ENCODE data around the gene ZCWPW1.
"Not testable (repeated sequence)": the region's sequence is repeated elsewhere in the genome, so short reads cannot be mapped to it uniquely, and the experiment has no call there.

The ZCWPW1 gene

DNA sequence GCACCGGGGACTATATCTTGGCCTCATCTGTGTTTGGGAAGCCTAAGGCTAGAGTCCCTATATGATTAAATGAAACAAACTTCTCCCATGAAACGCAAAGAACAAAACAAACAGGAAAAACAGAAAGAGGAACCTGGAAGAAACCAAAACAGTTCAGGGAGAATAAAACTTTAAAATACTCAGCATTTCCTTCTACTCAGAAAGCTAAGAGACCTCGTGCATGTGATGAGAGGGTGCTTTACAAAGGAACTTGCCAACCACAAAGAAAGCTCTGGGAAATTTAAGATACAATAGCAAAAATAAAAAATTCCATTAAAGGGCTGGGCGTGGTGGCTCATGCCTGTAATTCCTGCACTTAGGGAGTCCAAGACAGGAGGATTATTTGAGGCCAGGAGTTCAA is 48.3 kb downstream of the ZCWPW1 start:
- H3K4me3 ChIP-seq (ENCODE audit: low read depth, low read length): no peak overlapping the region
- TF ChIP-seq, protein P1, sequence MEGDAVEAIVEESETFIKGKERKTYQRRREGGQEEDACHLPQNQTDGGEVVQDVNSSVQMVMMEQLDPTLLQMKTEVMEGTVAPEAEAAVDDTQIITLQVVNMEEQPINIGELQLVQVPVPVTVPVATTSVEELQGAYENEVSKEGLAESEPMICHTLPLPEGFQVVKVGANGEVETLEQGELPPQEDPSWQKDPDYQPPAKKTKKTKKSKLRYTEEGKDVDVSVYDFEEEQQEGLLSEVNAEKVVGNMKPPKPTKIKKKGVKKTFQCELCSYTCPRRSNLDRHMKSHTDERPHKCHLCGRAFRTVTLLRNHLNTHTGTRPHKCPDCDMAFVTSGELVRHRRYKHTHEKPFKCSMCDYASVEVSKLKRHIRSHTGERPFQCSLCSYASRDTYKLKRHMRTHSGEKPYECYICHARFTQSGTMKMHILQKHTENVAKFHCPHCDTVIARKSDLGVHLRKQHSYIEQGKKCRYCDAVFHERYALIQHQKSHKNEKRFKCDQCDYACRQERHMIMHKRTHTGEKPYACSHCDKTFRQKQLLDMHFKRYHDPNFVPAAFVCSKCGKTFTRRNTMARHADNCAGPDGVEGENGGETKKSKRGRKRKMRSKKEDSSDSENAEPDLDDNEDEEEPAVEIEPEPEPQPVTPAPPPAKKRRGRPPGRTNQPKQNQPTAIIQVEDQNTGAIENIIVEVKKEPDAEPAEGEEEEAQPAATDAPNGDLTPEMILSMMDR (IDR thresholded peaks at IDR 0.05; ENCODE audit: low read depth, low read length): no peak

DNA sequence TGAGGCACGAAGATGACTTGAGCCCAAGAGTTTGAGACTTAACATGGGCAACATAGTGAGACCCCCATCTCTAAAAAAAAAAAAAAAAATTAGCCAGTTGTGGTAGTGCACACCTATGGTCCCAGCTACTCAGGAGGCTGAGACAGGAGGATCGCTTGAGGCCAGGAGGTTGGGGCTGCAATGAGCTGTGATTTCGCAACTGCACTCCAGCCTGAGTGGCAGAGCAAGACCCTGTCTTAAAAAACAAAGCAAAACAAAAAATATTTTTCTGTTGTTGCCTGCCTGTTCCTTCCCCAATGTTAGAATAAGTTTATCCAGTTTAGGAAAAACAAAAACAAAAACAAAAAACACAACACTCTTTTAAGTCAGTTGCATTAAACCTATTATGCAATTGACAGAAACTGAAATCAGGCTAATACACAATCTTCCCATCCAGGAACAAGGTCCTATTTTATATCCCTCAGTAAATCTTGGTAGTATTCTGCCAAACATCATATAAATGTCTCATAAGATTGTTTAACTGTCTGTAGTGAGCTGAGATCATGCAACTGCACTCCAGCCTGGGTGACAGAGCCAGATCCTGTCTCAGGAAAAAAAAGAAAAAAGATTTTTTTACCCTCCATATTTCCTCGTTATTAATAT is 50.3 kb downstream of the ZCWPW1 start:
- no peak overlapping the region for H3K4me3 ChIP-seq (ENCODE audit: low read depth, low read length)
- TF ChIP-seq, protein P1 (IDR thresholded peaks at IDR 0.05; ENCODE audit: low read depth, low read length): no peak

DNA sequence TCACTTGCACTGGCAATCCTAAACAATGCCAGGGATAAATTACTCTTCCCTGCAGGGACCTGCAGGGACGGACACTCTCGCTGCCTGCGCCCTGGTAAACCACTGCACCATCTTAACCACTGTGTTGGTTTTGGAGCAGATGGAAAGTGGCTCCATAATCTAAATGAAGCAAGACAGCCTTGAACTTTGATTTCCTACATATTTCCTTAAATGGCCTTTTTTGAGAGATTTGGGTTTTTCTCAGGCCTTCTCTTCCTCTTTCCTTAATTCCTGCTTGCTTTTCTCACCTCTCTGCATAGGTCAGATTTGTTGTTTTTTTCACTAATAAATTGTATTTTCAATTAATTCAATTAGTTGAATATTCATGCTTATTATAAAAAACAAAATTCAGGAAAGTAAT is 52.4 kb downstream of the ZCWPW1 start:
- no peak overlapping the region for H3K4me3 ChIP-seq (ENCODE audit: low read depth, low read length)
- TF ChIP-seq, protein P1 (IDR thresholded peaks at IDR 0.05; ENCODE audit: low read depth, low read length): no peak

DNA sequence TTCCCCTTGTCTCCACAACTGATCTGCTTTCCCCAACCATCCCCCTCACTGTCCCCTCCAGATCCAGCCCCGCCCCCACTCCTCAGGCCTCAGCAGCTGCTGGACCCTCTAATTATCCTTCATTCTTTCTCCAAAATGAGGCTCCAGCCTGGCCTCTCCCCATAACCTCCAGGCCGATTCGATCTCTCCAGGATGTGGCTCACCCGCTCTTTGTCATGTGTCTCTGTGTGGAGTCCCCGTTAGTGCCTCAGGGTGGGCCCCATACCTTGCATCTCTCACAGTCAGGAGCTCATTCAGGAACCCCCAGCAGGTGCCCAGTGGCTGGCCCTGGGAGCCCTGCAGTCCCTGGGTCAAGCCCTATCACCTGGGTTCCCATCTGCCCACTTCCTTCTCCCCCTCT is 53.9 kb downstream of the ZCWPW1 start:
- TF ChIP-seq, protein P1 (IDR thresholded peaks at IDR 0.05; ENCODE audit: low read depth, low read length): no peak
- H3K4me3 ChIP-seq (ENCODE audit: low read depth, low read length): no peak overlapping the region

DNA sequence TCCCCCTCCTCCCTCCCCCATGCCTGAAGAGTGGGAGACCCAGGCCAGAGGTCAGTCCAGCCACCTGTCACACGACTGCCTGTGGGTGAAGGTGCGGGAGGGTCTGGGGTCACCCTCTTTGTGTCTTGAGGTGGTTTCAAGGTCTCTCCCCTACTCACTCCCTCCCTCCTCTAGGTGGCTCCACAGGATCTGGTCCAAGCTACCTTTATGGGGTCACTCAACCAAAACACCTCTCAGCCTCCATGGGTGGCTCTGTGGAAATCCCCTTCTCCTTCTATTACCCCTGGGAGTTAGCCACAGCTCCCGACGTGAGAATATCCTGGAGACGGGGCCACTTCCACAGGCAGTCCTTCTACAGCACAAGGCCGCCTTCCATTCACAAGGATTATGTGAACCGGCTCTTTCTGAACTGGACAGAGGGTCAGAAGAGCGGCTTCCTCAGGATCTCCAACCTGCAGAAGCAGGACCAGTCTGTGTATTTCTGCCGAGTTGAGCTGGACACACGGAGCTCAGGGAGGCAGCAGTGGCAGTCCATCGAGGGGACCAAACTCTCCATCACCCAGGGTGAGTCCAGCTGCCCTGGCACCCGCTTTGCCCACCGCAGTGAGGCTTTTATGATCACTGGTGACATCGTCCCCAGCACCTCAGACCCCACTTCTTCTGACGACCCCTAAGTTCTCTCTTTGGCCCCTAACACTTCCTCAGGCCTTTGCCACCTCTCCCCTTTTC is 54.5 kb downstream of the ZCWPW1 start:
- H3K4me3 ChIP-seq (ENCODE audit: low read depth, low read length): not testable (repeated sequence)

DNA sequence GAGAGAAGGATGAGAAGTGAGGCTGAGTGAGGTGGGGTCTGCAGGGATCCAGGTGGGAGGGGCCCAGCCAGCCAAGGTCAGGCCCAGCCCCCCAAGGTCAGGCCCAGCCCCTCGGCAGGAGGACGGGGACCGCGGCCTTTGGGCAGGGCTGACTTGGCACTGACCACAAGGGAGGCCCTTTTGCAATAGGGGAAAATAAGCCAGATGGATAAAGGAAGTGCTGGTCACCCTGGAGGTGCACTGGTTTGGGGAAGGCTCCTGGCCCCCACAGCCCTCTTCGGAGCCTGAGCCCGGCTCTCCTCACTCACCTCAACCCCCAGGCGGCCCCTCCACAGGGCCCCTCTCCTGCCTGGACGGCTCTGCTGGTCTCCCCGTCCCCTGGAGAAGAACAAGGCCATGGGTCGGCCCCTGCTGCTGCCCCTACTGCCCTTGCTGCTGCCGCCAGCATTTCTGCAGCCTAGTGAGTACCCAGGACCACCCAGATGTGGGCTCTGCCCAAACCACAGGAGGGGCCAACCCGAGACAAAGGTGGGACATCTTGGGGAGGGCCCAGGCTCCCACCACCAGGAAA is 55.2 kb downstream of the ZCWPW1 start, which contains the start of gene PILRA:
Gene PILRA (plus strand): TSS at position 227 of the 571 bp plus-strand sequence. CDS start 170 bp downstream, at position 397.
- H3K4me3 ChIP-seq (ENCODE audit: low read depth, low read length): no peak within 1 kb of the TSS
- TF ChIP-seq, protein P1 (IDR thresholded peaks at IDR 0.05; ENCODE audit: low read depth, low read length): no peak

DNA sequence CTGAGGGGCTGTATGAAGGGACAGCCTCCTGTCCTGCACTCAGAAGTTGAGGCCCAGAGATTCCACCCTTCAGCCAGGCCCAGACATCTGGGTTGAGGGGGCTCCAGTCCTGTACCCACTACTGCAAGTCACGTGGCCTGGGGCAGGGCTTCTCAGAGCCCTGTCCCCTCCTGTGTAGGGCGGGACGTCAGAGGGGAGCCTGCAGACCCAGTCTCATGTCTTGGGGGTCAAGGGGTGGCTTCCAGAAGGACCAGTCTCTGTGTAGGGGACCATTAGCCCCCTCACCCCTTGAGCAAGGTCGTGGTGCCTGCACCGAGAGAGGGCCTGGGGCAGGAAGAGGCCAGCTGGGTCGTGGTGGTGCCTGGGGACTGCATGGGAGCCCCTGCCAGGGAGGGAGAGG is 55.8 kb downstream of the ZCWPW1 start:
- no peak overlapping the region for H3K4me3 ChIP-seq (ENCODE audit: low read depth, low read length)

More for the DNA sequence above, 55.8 kb downstream of the ZCWPW1 start:
- TF ChIP-seq, protein P1 (IDR thresholded peaks at IDR 0.05; ENCODE audit: low read depth, low read length): no peak
